GM18511 (cell line): ENCODE data around the gene CCL17.
"Not testable (repeated sequence)": the region's sequence is repeated elsewhere in the genome, so short reads cannot be mapped to it uniquely, and the experiment has no call there.

Source experiments
- ATAC-seq: cut with Tn5 transposase; IDR thresholded peaks from one replicate; pipeline ENCODE4 v1.9.1; 2021; ENCODE audit warnings: mild to moderate bottlenecking, moderate library complexity; ENCODE audit not compliant: unreplicated experiment

CCL17 gene

GRCh38 chr16:57403965-57404817 is at the start of gene CCL17:
TSS of gene CCL17 (plus strand) at chr16:57404767. CDS start at chr16:57413933, 9,166 bp downstream.
- ATAC-seq = no peak

- no peak for ATAC-seq
Observed at GRCh38 chr16:57355898-57356414, 48.6 kb upstream of the CCL17 start.

DNA sequence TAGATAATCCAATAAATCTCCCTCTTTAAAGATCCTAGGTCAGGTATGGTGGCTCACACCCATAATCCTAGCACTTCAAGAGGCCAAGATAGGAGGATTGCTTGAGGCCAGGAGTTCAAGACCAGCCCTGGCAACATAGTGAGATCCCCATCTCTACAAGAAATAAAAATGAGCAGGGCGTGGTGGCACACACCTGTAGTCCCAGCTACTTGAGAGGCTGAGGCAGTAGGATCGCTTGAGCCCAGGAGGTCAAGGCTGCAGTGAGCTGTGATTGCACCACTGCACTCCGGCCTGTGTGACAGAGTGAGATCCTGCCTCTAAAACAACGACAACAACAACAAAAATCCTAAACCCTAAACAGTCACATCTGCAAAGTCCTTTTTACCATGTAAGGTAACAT is 48.0 kb upstream of the CCL17 start:
- ATAC-seq = no peak

GRCh38 chr16:57357330-57358085 is 47.1 kb upstream of the CCL17 start:
- ATAC-seq = peak; percentile 56

- no peak for ATAC-seq
Observed at GRCh38 chr16:57358086-57358420, 46.5 kb upstream of the CCL17 start.

- ATAC-seq = peak; percentile 68
Observed at GRCh38 chr16:57358527-57359095, 46.0 kb upstream of the CCL17 start, which contains the start of gene CCL22. TSS of gene CCL22 (plus strand) at chr16:57358783. CDS start at chr16:57358817, 34 bp downstream.

- no peak for ATAC-seq
Observed at GRCh38 chr16:57360321-57360935, 44.1 kb upstream of the CCL17 start.

GRCh38 chr16:57361404-57361803 is 43.2 kb upstream of the CCL17 start:
- no peak for ATAC-seq

DNA sequence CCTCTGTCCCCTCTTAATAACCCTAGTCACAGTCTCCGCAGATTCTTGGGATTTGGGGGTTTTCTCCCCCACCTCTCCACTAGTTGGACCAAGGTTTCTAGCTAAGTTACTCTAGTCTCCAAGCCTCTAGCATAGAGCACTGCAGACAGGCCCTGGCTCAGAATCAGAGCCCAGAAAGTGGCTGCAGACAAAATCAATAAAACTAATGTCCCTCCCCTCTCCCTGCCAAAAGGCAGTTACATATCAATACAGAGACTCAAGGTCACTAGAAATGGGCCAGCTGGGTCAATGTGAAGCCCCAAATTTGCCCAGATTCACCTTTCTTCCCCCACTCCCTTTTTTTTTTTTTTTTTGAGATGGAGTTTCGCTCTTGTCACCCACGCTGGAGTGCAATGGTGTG is 40.4 kb upstream of the CCL17 start:
- ATAC-seq = no peak

DNA sequence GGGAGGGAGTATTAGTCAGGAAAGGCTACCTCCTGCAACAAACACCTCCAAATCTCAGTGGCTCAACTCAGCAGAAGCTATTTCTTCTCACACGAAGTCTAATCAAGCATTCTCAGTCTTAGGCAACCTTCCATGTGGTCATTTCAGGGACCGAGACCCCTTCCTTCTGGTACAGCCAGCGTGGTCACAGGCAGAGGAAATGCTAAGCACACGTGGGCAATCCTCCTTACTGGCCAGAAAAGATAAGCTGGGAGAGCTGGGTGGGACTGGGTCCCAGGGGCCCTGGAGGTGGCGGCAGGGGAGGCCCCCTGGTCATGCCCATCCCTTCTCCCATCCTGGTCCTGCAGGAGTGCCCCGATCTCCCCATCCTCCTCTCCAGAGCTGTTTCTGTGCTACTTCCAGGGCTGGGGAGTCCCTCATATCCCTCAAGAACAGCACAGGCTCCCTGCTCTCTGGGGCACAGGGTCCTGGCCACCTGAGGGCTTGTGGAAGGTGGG is 38.0 kb upstream of the CCL17 start:
- no peak for ATAC-seq

GRCh38 chr16:57367116-57367752 is 37.3 kb upstream of the CCL17 start:
- ATAC-seq = no peak

DNA sequence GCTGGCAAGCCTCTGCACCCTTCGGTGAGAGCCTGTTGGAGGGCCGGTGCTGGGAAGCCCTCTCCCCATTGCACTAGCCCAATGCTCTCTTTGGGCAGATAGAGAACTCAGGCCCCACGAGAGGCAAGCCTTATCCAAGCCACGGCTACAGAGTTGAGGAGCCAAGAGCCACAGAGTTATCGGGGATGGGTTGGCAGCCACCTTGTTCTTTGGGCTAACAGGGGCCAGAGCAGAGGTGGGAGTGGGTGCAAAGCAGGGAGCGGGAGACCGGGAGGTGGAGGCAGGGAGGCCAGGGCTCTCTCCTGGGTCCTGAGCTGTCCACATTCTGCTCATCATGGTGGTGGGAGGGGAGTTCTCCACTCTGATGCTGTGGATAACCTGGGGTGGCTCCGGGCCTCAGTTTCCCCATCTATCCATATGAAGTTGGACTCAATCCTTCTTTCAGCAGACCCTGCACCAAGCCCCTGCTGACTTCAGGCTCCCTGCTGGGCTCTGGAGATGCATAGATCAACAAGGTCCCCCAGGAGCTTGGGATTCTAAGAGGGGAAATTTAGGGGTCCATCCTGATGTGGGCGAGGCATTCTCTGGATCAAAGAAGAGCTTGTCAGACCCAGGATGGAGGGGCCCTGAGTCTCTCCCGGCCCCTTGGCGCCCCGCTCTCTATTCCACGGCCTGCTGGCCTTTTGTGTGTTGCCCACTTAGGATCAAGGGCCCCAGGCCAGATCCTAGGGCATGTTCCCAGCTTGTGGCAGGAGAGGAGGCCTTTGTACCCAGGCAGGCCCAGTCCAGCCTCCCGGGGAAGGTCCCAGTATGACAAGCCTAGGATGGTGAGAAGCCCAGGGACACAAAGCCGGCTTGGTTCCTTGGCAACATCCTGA is 32.8 kb upstream of the CCL17 start:
- no peak for ATAC-seq

GRCh38 chr16:57372372-57373116 is 32.0 kb upstream of the CCL17 start, which contains the start of gene CX3CL1:
TSS of gene CX3CL1 (plus strand) at chr16:57372490. CDS start at chr16:57372569, 79 bp downstream.
- no peak for ATAC-seq

GRCh38 chr16:57373117-57373947 is 31.2 kb upstream of the CCL17 start:
- ATAC-seq = no peak

DNA sequence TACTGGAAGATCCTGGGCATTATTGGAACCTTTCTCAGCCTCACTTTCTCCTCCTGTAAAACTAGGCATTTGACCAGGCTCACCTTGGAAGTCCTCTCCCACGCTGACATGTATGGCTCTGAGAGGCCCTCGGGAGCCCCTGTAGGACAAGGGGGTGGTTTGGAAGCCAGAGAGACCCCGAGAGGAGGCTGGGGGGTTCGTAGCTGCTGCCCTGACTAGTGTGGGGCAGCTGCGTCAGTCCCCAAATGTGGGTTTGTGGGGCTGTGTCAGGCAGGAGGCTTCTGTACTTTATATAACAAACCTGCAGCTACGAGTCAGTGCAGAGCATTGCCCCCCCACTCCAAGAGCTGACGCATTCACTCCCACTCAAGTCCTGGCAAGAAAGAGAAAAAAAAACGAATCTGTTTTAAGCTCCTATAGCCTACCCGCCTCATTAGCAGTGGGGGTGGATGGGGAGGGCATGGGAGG is 30.5 kb upstream of the CCL17 start:
- no peak for ATAC-seq

- ATAC-seq = not testable (repeated sequence)
Observed at GRCh38 chr16:57374925-57375465, 29.6 kb upstream of the CCL17 start.

- ATAC-seq = no peak
Observed at GRCh38 chr16:57376313-57376818, 28.2 kb upstream of the CCL17 start.
